Mucosa of rectum (tissue), 2 donors: Measurements from ENCODE around the gene IL4.
"Not testable (repeated sequence)": the region's sequence is repeated elsewhere in the genome, so short reads cannot be mapped to it uniquely, and the experiment has no call there.

ENCODE experiments used
- H3K27ac ChIP-seq, 2 donors: one replicate each; pipeline ENCODE4 v1.7.0; 2013; ENCODE audit warnings: inconsistent platforms in 2 of 2, low read depth in 2 of 2, low read length in 2 of 2
- H3K27me3 ChIP-seq, 2 donors: one replicate each; pipeline ENCODE4 v1.7.0; 2013; ENCODE audit warnings: low read length in 2 of 2; ENCODE audit not compliant: control insufficient read depth in 2 of 2, insufficient read depth in 2 of 2
- H3K36me3 ChIP-seq, 2 donors: one replicate each; pipeline ENCODE4 v1.7.0; 2013; ENCODE audit warnings: low read length in 2 of 2; ENCODE audit not compliant: control insufficient read depth in 2 of 2, insufficient read depth in 2 of 2
- H3K4me1 ChIP-seq, 2 donors: one replicate each; pipeline ENCODE4 v1.7.0; 2013; ENCODE audit warnings: low read length in 2 of 2, mild to moderate bottlenecking in 1 of 2; ENCODE audit not compliant: control insufficient read depth in 2 of 2, insufficient read depth in 2 of 2
- H3K4me3 ChIP-seq, 2 donors: one replicate each; pipeline ENCODE4 v1.7.0; 2013; ENCODE audit warnings: low read length in 2 of 2
- H3K9ac ChIP-seq, 2 donors: one replicate each; pipeline ENCODE4 v1.7.0; 2013; ENCODE audit warnings: low read length in 2 of 2, low read depth in 1 of 2, mild to moderate bottlenecking in 1 of 2
- H3K9me3 ChIP-seq, 2 donors: one replicate each; pipeline ENCODE4 v1.7.0; 2013; ENCODE audit warnings: low read length in 2 of 2; ENCODE audit not compliant: control insufficient read depth in 2 of 2
- donor health status: healthy.
- donor health status: Normal muscosa, but diverticular disease.

Gene IL4

GRCh38 chr5:132673939-132674630 lies at the start of gene IL4:
Gene IL4 (plus strand): TSS chr5:132673989. CDS start chr5:132674051, 62 bp downstream.
- H3K9me3 ChIP-seq = no peaks in the 10 kb centered on the region
- H3K27ac ChIP-seq = peak within 1 kb of the TSS; percentile 6 to 30
- no peak within 1 kb of the TSS for H3K4me3 ChIP-seq
- H3K27me3 ChIP-seq = no peaks in the 10 kb centered on the region
- H3K9ac ChIP-seq = no peak within 1 kb of the TSS
- H3K4me1 ChIP-seq = no peaks in the 10 kb centered on the region
- no peaks in the 10 kb centered on the region for H3K36me3 ChIP-seq

GRCh38 chr5:132627470-132627869 lies 46.3 kb upstream of the IL4 start:
- Histone ChIP-seq H3K9ac (peak overlapping the region; percentile 5 to 44), H3K27ac (no peak overlapping the region), H3K4me1 (peaks cover 3 to 5% of the 10 kb centered on the region in 2 donors), H3K27me3 (no peaks in the 10 kb centered on the region), H3K36me3 (peaks cover 7 to 10% of the 10 kb centered on the region in 2 donors), H3K9me3 (no peaks in the 10 kb centered on the region), H3K4me3 (peak overlapping the region in 1 of 2 donors; percentile 33)

- Histone ChIP-seq H3K4me1 (peaks cover 3 to 5% of the 10 kb centered on the region in 2 donors), H3K36me3 (peaks cover 7 to 10% of the 10 kb centered on the region in 2 donors), H3K9ac (no peak overlapping the region), H3K9me3 (no peaks in the 10 kb centered on the region), H3K27me3 (no peaks in the 10 kb centered on the region), H3K27ac (no peak overlapping the region), H3K4me3 (no peak overlapping the region)
These were observed 45.0 kb upstream of the IL4 start for GRCh38 chr5:132628814-132629213.

DNA sequence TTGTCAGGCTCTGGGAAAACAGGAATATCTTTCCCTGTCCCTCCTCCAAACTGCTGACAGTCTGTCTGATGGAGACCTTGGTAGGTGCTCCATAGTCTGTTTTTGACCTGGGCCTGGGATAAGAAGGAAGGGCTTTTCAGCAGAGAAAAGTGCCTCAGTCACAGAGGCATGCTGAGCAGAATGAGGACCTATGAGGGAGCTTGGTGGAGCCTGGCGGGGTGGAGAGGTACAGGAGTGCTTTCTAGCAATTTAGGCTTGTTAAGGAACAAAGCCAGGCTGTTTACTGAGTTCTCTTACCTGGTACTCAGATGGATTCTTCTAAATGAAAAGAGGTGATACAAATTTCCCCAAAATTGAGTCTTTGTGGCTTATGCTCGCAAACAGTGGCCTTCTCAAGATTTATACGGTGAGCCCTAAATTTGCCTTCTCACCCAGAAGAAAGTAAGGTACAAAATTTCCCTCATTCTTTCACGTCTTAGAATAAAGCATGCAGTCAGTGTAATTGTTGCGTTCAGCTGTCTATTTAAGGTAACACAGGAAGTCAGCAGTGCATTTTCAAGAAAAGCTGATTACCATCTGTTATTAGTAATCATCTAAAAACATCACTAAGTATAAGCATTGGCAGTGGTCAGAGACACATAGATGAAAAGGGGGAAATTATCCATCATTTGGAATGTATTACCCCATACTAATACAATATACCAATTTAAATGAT lies 44.4 kb upstream of the IL4 start:
- no peak overlapping the region for H3K9ac ChIP-seq
- H3K4me1 ChIP-seq = peaks cover 3 to 5% of the 10 kb centered on the region in 2 donors
- H3K4me3 ChIP-seq = no peak overlapping the region
- H3K27me3 ChIP-seq = no peaks in the 10 kb centered on the region
- no peaks in the 10 kb centered on the region for H3K9me3 ChIP-seq
- H3K36me3 ChIP-seq = peaks cover 7 to 10% of the 10 kb centered on the region in 2 donors
- no peak overlapping the region for H3K27ac ChIP-seq

DNA sequence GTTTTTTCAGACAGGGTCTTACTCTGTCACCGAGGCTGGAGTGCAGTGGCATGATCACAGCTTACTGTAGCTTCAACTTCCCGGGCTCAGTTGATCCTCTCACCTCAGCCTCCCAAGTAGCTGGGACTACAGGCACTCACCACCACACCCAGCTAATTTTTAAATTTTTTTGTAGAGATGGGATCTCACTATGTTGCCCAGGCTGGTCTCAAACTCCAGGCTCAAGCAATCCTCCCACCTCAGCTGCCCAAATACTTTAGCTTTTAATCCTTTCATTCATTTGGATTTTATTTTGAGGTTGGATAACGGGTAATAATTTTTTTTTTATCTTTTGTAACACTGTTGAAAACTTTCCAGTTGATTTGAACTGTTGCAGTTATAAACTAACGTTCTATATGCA lies 40.2 kb upstream of the IL4 start:
- H3K27me3 ChIP-seq, H3K9me3 ChIP-seq, H3K9ac ChIP-seq, H3K4me3 ChIP-seq, H3K27ac ChIP-seq, H3K4me1 ChIP-seq: not testable (repeated sequence)
- H3K36me3 ChIP-seq = peaks cover 24 to 26% of the 10 kb centered on the region in 2 donors

DNA sequence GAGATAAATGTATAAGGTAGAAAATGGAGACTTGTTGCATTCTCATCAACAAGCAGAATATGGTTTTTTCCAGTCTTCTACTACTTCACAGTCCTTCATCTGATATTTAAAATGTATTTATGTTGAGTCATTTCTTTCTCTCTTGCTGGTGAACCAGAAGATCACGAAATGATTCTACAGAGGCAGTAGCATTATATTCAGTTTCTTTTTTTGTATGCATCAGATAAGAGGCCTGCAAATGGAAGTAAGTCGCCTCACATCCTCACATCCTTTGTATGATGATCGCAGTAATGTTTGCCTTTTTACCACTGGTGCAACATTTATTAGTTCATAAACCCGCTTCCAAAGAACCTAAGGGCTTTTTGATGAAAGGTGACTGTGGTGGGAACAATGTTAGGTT lies 37.9 kb upstream of the IL4 start:
- Histone ChIP-seq H3K27ac (no peak overlapping the region), H3K36me3 (peaks cover 29 to 37% of the 10 kb centered on the region in 2 donors), H3K9me3 (no peaks in the 10 kb centered on the region), H3K4me3 (no peak overlapping the region), H3K27me3 (no peaks in the 10 kb centered on the region), H3K4me1 (no peaks in the 10 kb centered on the region), H3K9ac (no peak overlapping the region)

DNA sequence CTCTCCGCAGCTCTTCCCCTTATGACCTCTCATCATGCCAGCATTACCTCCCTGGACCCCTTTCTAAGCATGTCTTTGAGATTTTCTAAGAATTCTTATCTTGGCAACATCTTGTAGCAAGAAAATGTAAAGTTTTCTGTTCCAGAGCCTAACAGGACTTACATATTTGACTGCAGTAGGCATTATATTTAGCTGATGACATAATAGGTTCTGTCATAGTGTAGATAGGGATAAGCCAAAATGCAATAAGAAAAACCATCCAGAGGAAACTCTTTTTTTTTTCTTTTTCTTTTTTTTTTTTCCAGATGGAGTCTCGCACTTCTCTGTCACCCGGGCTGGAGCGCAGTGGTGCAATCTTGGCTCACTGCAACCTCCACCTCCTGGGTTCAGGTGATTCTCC lies 36.5 kb upstream of the IL4 start:
- H3K9me3 ChIP-seq = no peaks in the 10 kb centered on the region
- H3K4me3 ChIP-seq = no peak overlapping the region
- no peaks in the 10 kb centered on the region for H3K4me1 ChIP-seq
- H3K36me3 ChIP-seq = peaks cover 36 to 43% of the 10 kb centered on the region in 2 donors
- no peak overlapping the region for H3K27ac ChIP-seq
- no peaks in the 10 kb centered on the region for H3K27me3 ChIP-seq
- H3K9ac ChIP-seq = no peak overlapping the region

DNA sequence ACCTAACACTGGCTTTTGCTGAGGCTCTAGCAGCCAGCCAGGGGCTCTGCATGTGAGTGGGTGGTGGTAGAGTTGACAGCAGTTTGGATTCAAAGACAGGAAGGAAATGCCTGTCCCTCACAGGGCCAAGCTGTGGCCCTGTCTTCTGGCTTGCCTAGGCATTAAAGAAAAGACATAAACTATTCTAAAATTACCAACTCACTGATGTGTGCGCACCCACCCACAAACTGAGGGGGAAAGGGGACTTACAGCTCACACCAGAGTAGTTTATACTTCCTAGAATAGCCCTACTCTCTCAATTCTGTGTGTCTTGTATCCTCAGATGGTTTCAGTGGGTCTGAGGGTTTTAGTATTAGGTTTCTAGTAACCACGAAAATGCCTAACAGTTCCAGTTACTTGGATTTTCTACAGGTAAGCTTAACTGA lies 34.1 kb upstream of the IL4 start:
- Histone ChIP-seq H3K27me3 (no peaks in the 10 kb centered on the region), H3K4me3 (no peak overlapping the region), H3K9ac (no peak overlapping the region), H3K9me3 (no peaks in the 10 kb centered on the region), H3K36me3 (peaks cover 45 to 50% of the 10 kb centered on the region in 2 donors), H3K4me1 (no peaks in the 10 kb centered on the region), H3K27ac (no peak overlapping the region)

DNA sequence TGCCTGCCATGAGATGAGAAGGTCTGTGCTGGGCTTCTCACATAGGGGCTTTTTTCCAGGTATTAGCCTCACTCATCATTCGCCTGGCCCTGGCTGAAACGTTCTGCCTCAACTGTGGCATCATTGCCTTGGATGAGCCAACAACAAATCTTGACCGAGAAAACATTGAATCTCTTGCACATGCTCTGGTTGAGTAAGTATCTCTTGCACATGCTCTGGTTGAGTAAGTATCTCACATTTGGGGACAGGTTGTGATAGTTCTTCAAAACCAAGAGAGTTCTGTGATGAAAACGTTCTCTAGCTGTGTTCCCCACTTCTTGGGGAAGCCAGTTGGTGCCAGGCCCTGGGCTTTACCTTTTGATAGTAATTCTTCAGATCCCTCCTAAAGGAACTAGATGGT lies 33.2 kb upstream of the IL4 start:
- Histone ChIP-seq H3K4me1 (no peaks in the 10 kb centered on the region), H3K9ac (no peak overlapping the region), H3K9me3 (no peaks in the 10 kb centered on the region), H3K27ac (no peak overlapping the region), H3K27me3 (no peaks in the 10 kb centered on the region), H3K36me3 (peaks cover 40 to 47% of the 10 kb centered on the region in 2 donors), H3K4me3 (no peak overlapping the region)

- Histone ChIP-seq H3K4me3 (no peak overlapping the region), H3K9me3 (no peaks in the 10 kb centered on the region), H3K4me1 (no peaks in the 10 kb centered on the region), H3K27me3 (no peaks in the 10 kb centered on the region), H3K27ac (no peak overlapping the region), H3K36me3 (peaks cover 40 to 45% of the 10 kb centered on the region in 2 donors), H3K9ac (no peak overlapping the region)
These were observed 32.5 kb upstream of the IL4 start for GRCh38 chr5:132641241-132641723.
